OCI-LY3 (cell line): ENCODE data around the gene GRM2.

Experiments
- H2AFZ ChIP-seq: fragments of 200-600, 300-600 bp; shearing (Covaris generic); 2 replicates; pipeline ENCODE4 v1.6.0; 2014; ENCODE audit warnings: antibody characterized with exemption, low read depth, low read length
- H3K27ac ChIP-seq: fragments of 200-600, 300-600 bp; sonication (generic); 2 replicates; pipeline ENCODE4 v1.5.1; 2014; ENCODE audit warnings: mild to moderate bottlenecking, low read length, moderate library complexity, mixed read lengths
- H3K27me3 ChIP-seq: fragments of 200-600, 300-600 bp; sonication (generic); 2 replicates; pipeline ENCODE4 v1.6.1; 2014; ENCODE audit warnings: low read depth, low read length, mixed read lengths
- H3K36me3 ChIP-seq: fragments of 200-600, 300-600 bp; sonication (generic); replicated peaks from 2 replicates; pipeline ENCODE3; 2014; ENCODE audit warnings: low read depth, low read length, mixed read lengths
- H3K4me1 ChIP-seq: fragments of 300-600, 200-600 bp; sonication (generic); 2 replicates; pipeline ENCODE4 v1.6.1; 2014; ENCODE audit warnings: low read length, mixed read lengths
- H3K4me2 ChIP-seq: fragments of 200-600, 300-600 bp; sonication (generic); 2 replicates; pipeline ENCODE4 v1.6.1; 2014; ENCODE audit warnings: low read length, mixed read lengths
- H3K4me3 ChIP-seq: fragments of 300-600, 200-600 bp; sonication (generic); 2 replicates; pipeline ENCODE4 v1.5.1; 2014; ENCODE audit warnings: antibody characterized with exemption, mild to moderate bottlenecking, low read length, moderate library complexity
- H3K79me2 ChIP-seq: fragments of 300-600, 200-600 bp; shearing (Covaris generic); 2 replicates; pipeline ENCODE4 v1.6.1; 2014; ENCODE audit warnings: mild to moderate bottlenecking, low read length, mixed read lengths
- H3K9ac ChIP-seq: fragments of 300-600, 200-600 bp; shearing (Covaris generic); 2 replicates; pipeline ENCODE4 v1.6.0; 2014; ENCODE audit warnings: mild to moderate bottlenecking, low read length, moderate library complexity
- H3K9me3 ChIP-seq: fragments of 200-600, 300-600 bp; shearing (Covaris generic); 2 replicates; pipeline ENCODE4 v1.6.1; 2014; ENCODE audit warnings: low read length, mixed read lengths; ENCODE audit not compliant: insufficient read depth
- H4K20me1 ChIP-seq: fragments of 200-600, 300-600 bp; sonication (generic); 2 replicates; pipeline ENCODE4 v1.6.1; 2016; ENCODE audit warnings: low read length, mixed read lengths; ENCODE audit not compliant: insufficient read depth
- EZH2phosphoT487 ChIP-seq: fragments of 200-600 bp; shearing (Covaris generic); IDR thresholded peaks from 2 replicates; pipeline ENCODE4 v1.6.1; 2018; ENCODE audit warnings: antibody characterized with exemption, mixed run types, low read depth
- TF ChIP-seq, protein P1 (sequence below): fragments of 200-600, 300-600 bp; sonication (generic); IDR thresholded peaks from 2 replicates; pipeline ENCODE4 v1.5.1; 2014; ENCODE audit warnings: antibody characterized with exemption, low read length, low read depth

The GRM2 gene

GRCh38 chr3:51678186-51678585 is 28.7 kb upstream of the GRM2 start:
- no peak overlapping the region for H2AFZ ChIP-seq
- H3K27ac ChIP-seq: no peak overlapping the region
- H3K4me2 ChIP-seq: no peak overlapping the region
- peaks cover 6% of the 10 kb centered on the region for H3K79me2 ChIP-seq
- H3K9ac ChIP-seq: no peak overlapping the region
- H3K9me3 ChIP-seq: no peaks in the 10 kb centered on the region
- peaks cover 23% of the 10 kb centered on the region for H4K20me1 ChIP-seq
- H3K4me3 ChIP-seq: no peak overlapping the region
- H3K4me1 ChIP-seq: peaks cover 11% of the 10 kb centered on the region
- no peak for TF ChIP-seq EZH2phosphoT487
- TF ChIP-seq, protein P1, sequence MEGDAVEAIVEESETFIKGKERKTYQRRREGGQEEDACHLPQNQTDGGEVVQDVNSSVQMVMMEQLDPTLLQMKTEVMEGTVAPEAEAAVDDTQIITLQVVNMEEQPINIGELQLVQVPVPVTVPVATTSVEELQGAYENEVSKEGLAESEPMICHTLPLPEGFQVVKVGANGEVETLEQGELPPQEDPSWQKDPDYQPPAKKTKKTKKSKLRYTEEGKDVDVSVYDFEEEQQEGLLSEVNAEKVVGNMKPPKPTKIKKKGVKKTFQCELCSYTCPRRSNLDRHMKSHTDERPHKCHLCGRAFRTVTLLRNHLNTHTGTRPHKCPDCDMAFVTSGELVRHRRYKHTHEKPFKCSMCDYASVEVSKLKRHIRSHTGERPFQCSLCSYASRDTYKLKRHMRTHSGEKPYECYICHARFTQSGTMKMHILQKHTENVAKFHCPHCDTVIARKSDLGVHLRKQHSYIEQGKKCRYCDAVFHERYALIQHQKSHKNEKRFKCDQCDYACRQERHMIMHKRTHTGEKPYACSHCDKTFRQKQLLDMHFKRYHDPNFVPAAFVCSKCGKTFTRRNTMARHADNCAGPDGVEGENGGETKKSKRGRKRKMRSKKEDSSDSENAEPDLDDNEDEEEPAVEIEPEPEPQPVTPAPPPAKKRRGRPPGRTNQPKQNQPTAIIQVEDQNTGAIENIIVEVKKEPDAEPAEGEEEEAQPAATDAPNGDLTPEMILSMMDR: no peak
- no peaks in the 10 kb centered on the region for H3K27me3 ChIP-seq
- peaks cover 32% of the 10 kb centered on the region for H3K36me3 ChIP-seq

- Histone ChIP-seq H3K4me3 (no peak overlapping the region), H3K36me3 (peaks cover 35% of the 10 kb centered on the region), H3K27me3 (no peaks in the 10 kb centered on the region), H3K27ac (no peak overlapping the region), H2AFZ (no peak overlapping the region), H3K9me3 (no peaks in the 10 kb centered on the region), H3K9ac (no peak overlapping the region), H3K4me2 (no peak overlapping the region), H3K4me1 (peaks cover 10% of the 10 kb centered on the region), H4K20me1 (peaks cover 23% of the 10 kb centered on the region), H3K79me2 (peaks cover 1% of the 10 kb centered on the region)
- TF ChIP-seq EZH2phosphoT487: no peak
- TF ChIP-seq, protein P1: no peak
Measured at GRCh38 chr3:51678641-51679040, 28.2 kb upstream of the GRM2 start.

- no peak overlapping the region for H3K4me2 ChIP-seq
- TF ChIP-seq EZH2phosphoT487: no peak
- TF ChIP-seq, protein P1: no peak
- peaks cover 33% of the 10 kb centered on the region for H3K36me3 ChIP-seq
- H3K9ac ChIP-seq: no peak overlapping the region
- no peaks in the 10 kb centered on the region for H3K9me3 ChIP-seq
- no peak overlapping the region for H2AFZ ChIP-seq
- H3K4me3 ChIP-seq: no peak overlapping the region
- peaks cover 23% of the 10 kb centered on the region for H4K20me1 ChIP-seq
- H3K27me3 ChIP-seq: no peaks in the 10 kb centered on the region
- no peaks in the 10 kb centered on the region; the same call in 1 of the 2 replicates for H3K79me2 ChIP-seq
- H3K4me1 ChIP-seq: peaks cover 10% of the 10 kb centered on the region
- no peak overlapping the region for H3K27ac ChIP-seq
Measured at GRCh38 chr3:51679318-51679717, 27.6 kb upstream of the GRM2 start.

- no peak overlapping the region for H3K4me2 ChIP-seq
- H3K27me3 ChIP-seq: no peaks in the 10 kb centered on the region
- peaks cover 23% of the 10 kb centered on the region for H4K20me1 ChIP-seq
- H3K4me3 ChIP-seq: no peak overlapping the region
- H3K79me2 ChIP-seq: no peaks in the 10 kb centered on the region; the same call in 1 of the 2 replicates
- H3K27ac ChIP-seq: no peak overlapping the region
- H3K4me1 ChIP-seq: peaks cover 10% of the 10 kb centered on the region
- H3K36me3 ChIP-seq: peaks cover 33% of the 10 kb centered on the region
- TF ChIP-seq, protein P1: no peak
- no peak for TF ChIP-seq EZH2phosphoT487
- no peaks in the 10 kb centered on the region for H3K9me3 ChIP-seq
- no peak overlapping the region for H3K9ac ChIP-seq
- no peak overlapping the region for H2AFZ ChIP-seq
Measured at GRCh38 chr3:51679777-51680176, 27.1 kb upstream of the GRM2 start.
